Muscle of back (tissue), 11 donors: ENCODE data around the gene CCDC61. TPM values are rescaled to one million over a fixed set of nuclear protein-coding genes. Genes with fewer than 3 reads are reported as not detected.

Source experiments
- DNase-seq, 3 donors: peaks; one replicate each; pipeline versions ENCODE4 v3.0.0 to v3.0.0-alpha.2; 2013
- polyA plus RNA-seq, 10 donors: library from polyadenylated mRNA; unstranded; fragments of 120-200 nt; gene quantifications; one replicate each; pipeline ENCODE4 v1.2.1, GENCODE V29; 2013; ENCODE audit not compliant: insufficient read length in 10 of 10

Gene CCDC61
- polyA plus RNA-seq, 10 donors = 3.4 to 8.2 (median 6.2) TPM

GRCh38 chr19:45973553-45974338 lies 21.5 kb upstream of the CCDC61 start, which contains the start of gene NOVA2:
NOVA2 (minus strand) TSS chr19:45973865; CDS start chr19:45973351, 514 bp downstream.
- DNase-seq = peak in 2 of 3 donors; percentile 39 to 56

- no peak for DNase-seq
These were observed 19.8 kb upstream of the CCDC61 start for GRCh38 chr19:45975306-45976070.

GRCh38 chr19:45976178-45976577 lies 19.1 kb upstream of the CCDC61 start:
- DNase-seq = peak in 1 of 3 donors; percentile 42

- no peak for DNase-seq
These were observed 17.1 kb upstream of the CCDC61 start for GRCh38 chr19:45978156-45978555.

- no peak for DNase-seq
These were observed 13.9 kb upstream of the CCDC61 start for GRCh38 chr19:45981350-45981749.

- no peak for DNase-seq
These were observed 9.9 kb upstream of the CCDC61 start for GRCh38 chr19:45985321-45985720.

- no peak for DNase-seq
These were observed 5.0 kb upstream of the CCDC61 start for GRCh38 chr19:45990113-45990728.

GRCh38 chr19:45994456-45994997 lies 740 bp upstream of the CCDC61 start:
- no peak for DNase-seq

GRCh38 chr19:45995715-45996385 lies 583 bp downstream of the CCDC61 start:
- DNase-seq = no peak

GRCh38 chr19:45996933-45997332 lies 1.7 kb downstream of the CCDC61 start:
- DNase-seq = no peak

GRCh38 chr19:45998834-45999233 lies 3.6 kb downstream of the CCDC61 start:
- no peak for DNase-seq

- peak in 1 of 3 donors; percentile 41 for DNase-seq
These were observed 4.4 kb downstream of the CCDC61 start for GRCh38 chr19:45999653-46000121.

- DNase-seq = no peak
These were observed 5.4 kb downstream of the CCDC61 start for GRCh38 chr19:46000491-46001246.

GRCh38 chr19:46002678-46003275 lies 7.5 kb downstream of the CCDC61 start:
- DNase-seq = no peak

- DNase-seq = no peak
These were observed 11.1 kb downstream of the CCDC61 start for GRCh38 chr19:46006411-46006810.

- peak in 2 of 3 donors; percentile 52 to 65 for DNase-seq
These were observed 14.6 kb downstream of the CCDC61 start for GRCh38 chr19:46009530-46010510.

GRCh38 chr19:46014534-46014933 lies 19.3 kb downstream of the CCDC61 start:
- DNase-seq = no peak

GRCh38 chr19:46014941-46015686 lies 19.8 kb downstream of the CCDC61 start:
- DNase-seq = peak in 1 of 3 donors; percentile 52
